ENCODE results near the gene RAB3D. TPM values are rescaled to one million over a fixed set of nuclear protein-coding genes. Genes with fewer than 3 reads are reported as not detected.

Gene RAB3D
- total RNA-seq, 1 experiment from 2014 or later = 29.4 TPM

DNA sequence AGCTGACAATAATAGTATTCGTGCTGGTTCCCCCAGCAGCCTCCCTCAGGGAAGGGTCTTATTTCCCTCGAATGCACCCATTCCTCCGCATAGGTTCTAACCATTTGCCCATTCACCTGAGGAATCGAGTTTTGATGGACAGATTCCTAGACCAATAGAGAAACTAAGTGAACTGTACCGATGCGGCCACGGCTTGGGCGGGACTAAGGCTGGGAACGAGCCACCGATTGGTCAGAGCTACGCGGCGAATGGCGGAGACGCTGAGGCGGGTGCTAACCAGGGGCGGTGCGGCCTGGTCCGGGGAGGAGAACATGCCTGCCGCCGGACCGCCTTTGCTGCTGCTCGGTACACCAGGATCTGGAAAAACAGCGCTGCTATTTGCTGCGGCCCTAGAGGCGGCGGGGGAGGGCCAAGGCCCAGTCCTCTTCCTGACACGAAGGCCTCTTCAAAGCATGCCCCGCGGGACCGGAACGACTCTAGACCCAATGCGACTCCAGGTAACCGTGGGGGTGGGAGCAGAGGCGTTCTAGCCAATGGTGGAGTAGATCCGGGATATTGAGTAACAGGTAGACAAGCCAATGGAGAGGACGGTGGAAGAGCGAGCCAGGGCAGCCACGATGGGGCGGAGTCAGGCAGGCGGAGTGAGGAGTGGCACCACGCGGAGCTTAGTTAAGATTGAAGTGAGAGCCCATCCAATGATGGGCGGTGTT lies 35.1 kb upstream of the RAB3D start, which contains the start of gene SWSAP1:
Gene SWSAP1 (plus strand): TSS at position 234 of the 710 bp plus-strand sequence. CDS start 15 bp downstream, at position 249.
- Histone ChIP-seq H2BK5ac (ENCODE audit: insufficient read length, low read length) (no peak within 1 kb of the TSS), H2AK5ac (ENCODE audit: insufficient read length, low read length) (no peak within 1 kb of the TSS), H3K4me1 (ENCODE audit: insufficient read depth, low read length) (no peaks in the 10 kb centered on the region), H3T11ph (ENCODE audit: low read length) (no peak within 1 kb of the TSS), H2BK120ac (ENCODE audit: low read depth, low read length, poor library complexity, severe bottlenecking) (no peak within 1 kb of the TSS), H3K56ac (ENCODE audit: insufficient read length, low read depth, low read length) (no peak within 1 kb of the TSS), H2BK15ac (ENCODE audit: low read depth, low read length) (no peak within 1 kb of the TSS), H2BK20ac (ENCODE audit: low read depth, low read length, poor library complexity, severe bottlenecking) (no peak within 1 kb of the TSS), H4K91ac (ENCODE audit: insufficient read length, low read depth, low read length) (no peak within 1 kb of the TSS), H3K4me2 (ENCODE audit: insufficient read depth, insufficient read length, low read length) (peak within 1 kb of the TSS; percentile 69), H3K9ac (ENCODE audit: extremely low read depth, insufficient read length, low read length) (peak within 1 kb of the TSS; percentile 76), H2AFZ (ENCODE audit: low read length) (no peak within 1 kb of the TSS), H3K4ac (ENCODE audit: low read depth, low read length) (no peak within 1 kb of the TSS), H3K79me2 (ENCODE audit: insufficient read depth, low read length) (no peaks in the 10 kb centered on the region), H3K23me2 (ENCODE audit: insufficient read length, low read depth, low read length, poor library complexity, severe bottlenecking) (no peaks in the 10 kb centered on the region), H3K27ac (ENCODE audit: insufficient read length, low read depth, low read length) (peak within 1 kb of the TSS; percentile 22), H3K9me3 (ENCODE audit: control insufficient read depth, low read depth, low read length) (no peaks in the 10 kb centered on the region), H3K27me3 (ENCODE audit: insufficient read depth, low read length) (no peaks in the 10 kb centered on the region), H4K8ac (replicated peaks; ENCODE audit: insufficient read length, low read depth, low read length) (no peak within 1 kb of the TSS), H4K5ac (ENCODE audit: insufficient read length, low read depth, low read length) (no peak within 1 kb of the TSS), H4K20me1 (ENCODE audit: control insufficient read depth, insufficient read depth, insufficient read length) (no peaks in the 10 kb centered on the region), H3K79me1 (ENCODE audit: insufficient read depth, low read depth, low read length, poor library complexity, severe bottlenecking) (no peaks in the 10 kb centered on the region), H2BK12ac (ENCODE audit: insufficient read length, low read depth, low read length) (no peak within 1 kb of the TSS), H3K23ac (ENCODE audit: insufficient read length, low read depth, low read length) (no peak within 1 kb of the TSS), H3K14ac (ENCODE audit: insufficient read depth, low read length) (peak within 1 kb of the TSS; percentile 95; the same call in 1 of the 2 replicates), H3K18ac (ENCODE audit: insufficient read length, low read depth, low read length) (peak within 1 kb of the TSS; percentile 91)
- no peak for TF ChIP-seq CTCF (conservative IDR thresholded peaks at IDR 0.05)
- DNase-seq = peak; percentile 99
- Mint-ChIP-seq H3K27ac (peak within 1 kb of the TSS in 1 of 3 experiments; percentile 68; a peak in 3 of 7 replicates), H3K36me3 (ENCODE audit: insufficient read depth in 1 of 3, low read depth in 3 of 3) (peaks cover 3 to 27% (median 19%) of the 10 kb centered on the region in 3 experiments; a peak in 6 of 7 replicates), H3K4me1 (peaks cover 6 to 21% of the 10 kb centered on the region in 2 experiments), H3K27me3 (ENCODE audit: low read depth) (no peaks in the 10 kb centered on the region), H3K4me3 (no peak within 1 kb of the TSS), H3K9me3 (no peaks in the 10 kb centered on the region)
- no CpG with 5 or more reads among the region's 44 CpGs for WGBS (ENCODE audit: extremely low coverage, insufficient read length, low lambda C conversion rate)

Measured in H9 (cell line).